ENCODE data around the gene WDFY3. TPM values are rescaled to one million over a fixed set of nuclear protein-coding genes. Genes with fewer than 3 reads are reported as not detected.

Gene WDFY3
- total RNA-seq, 4 donors from 2014 or later = 31.7 to 139 (median 65.2) TPM

GRCh38 chr4:84792366-84793301 is 173.9 kb downstream of the WDFY3 start:
- H3K9me3 ChIP-seq = no peaks in the 10 kb centered on the region
- peaks cover 0 to 15% (median 0%) of the 10 kb centered on the region in 3 donors for H3K36me3 ChIP-seq
- TF ChIP-seq, protein P1, sequence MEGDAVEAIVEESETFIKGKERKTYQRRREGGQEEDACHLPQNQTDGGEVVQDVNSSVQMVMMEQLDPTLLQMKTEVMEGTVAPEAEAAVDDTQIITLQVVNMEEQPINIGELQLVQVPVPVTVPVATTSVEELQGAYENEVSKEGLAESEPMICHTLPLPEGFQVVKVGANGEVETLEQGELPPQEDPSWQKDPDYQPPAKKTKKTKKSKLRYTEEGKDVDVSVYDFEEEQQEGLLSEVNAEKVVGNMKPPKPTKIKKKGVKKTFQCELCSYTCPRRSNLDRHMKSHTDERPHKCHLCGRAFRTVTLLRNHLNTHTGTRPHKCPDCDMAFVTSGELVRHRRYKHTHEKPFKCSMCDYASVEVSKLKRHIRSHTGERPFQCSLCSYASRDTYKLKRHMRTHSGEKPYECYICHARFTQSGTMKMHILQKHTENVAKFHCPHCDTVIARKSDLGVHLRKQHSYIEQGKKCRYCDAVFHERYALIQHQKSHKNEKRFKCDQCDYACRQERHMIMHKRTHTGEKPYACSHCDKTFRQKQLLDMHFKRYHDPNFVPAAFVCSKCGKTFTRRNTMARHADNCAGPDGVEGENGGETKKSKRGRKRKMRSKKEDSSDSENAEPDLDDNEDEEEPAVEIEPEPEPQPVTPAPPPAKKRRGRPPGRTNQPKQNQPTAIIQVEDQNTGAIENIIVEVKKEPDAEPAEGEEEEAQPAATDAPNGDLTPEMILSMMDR (IDR thresholded peaks at IDR 0.05) = no peak
- no peak for TF ChIP-seq POLR2A (IDR thresholded peaks at IDR 0.05)
- H3K4me1 ChIP-seq = no peaks in the 10 kb centered on the region
- H3K4me3 ChIP-seq = no peak overlapping the region
- no peak overlapping the region for H3K27ac ChIP-seq
- no peaks in the 10 kb centered on the region for H3K27me3 ChIP-seq
- no peak for DNase-seq

DNA sequence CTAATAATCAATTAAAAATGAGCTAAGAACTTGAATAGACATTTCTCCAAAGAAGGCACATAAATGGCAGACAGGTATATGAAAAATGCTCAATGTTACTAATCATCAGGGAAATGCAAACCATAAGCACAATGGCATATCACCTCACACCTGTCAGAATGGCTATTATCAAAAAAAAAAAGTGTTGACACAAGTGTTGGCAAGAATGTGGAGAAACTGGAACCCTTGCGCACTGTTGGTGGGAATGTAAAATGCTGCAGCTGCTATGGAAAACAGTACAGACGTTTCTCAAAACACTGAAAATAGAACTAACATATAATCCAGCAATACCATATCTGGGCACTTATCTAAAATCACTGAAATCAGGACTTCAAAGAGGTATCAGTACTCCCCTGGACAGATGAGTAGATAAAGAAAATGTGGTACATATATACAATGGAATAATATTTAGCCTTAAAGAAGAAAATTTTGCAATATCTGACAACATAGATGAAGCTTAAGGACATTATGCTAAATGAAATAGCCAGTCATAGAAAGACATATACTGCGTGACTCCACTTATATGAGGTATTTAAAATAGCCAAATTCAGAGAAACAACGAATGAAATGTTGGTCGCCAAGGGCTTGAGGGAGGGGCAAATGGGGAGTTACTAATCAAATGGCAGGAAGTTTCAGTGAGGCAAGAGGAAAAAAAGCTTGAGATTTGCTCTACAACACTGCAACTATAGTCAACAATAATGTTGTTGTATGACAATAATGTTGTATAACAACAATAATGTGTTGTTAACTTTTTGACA is 175.5 kb downstream of the WDFY3 start:
- Histone ChIP-seq H3K4me3 (no peak overlapping the region), H3K27me3 (no peaks in the 10 kb centered on the region), H3K9me3 (no peaks in the 10 kb centered on the region), H3K4me1 (no peaks in the 10 kb centered on the region), H3K36me3 (peaks cover 0 to 25% (median 0%) of the 10 kb centered on the region in 3 donors), H3K27ac (no peak overlapping the region)
- DNase-seq = no peak
- TF ChIP-seq POLR2A (IDR thresholded peaks at IDR 0.05) = no peak
- TF ChIP-seq, protein P1 (IDR thresholded peaks at IDR 0.05) = no peak

DNA sequence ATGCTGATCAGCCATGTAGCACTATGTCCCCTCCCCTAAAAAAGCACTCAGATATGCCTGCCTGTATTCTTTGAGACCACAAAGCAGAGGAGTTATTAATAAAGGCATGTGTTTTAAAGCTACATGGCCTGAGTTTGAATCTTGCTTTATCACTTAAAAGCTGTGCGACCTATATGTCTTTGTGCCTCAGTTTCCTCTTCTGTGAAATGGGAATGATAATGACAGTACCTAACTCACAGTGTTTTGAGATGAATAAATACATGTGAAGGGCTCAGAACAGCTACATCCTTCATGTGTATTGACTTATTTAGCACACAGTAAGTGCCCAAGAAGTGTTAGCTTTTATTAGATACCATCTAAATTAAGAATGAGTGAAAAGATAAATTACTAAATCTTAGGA is 180.0 kb downstream of the WDFY3 start:
- Histone ChIP-seq H3K9me3 (no peaks in the 10 kb centered on the region), H3K27me3 (no peaks in the 10 kb centered on the region), H3K27ac (no peak overlapping the region), H3K4me1 (no peaks in the 10 kb centered on the region), H3K4me3 (no peak overlapping the region), H3K36me3 (peaks cover 0 to 52% (median 0%) of the 10 kb centered on the region in 3 donors)
- TF ChIP-seq POLR2A (IDR thresholded peaks at IDR 0.05) = no peak
- TF ChIP-seq, protein P1 (IDR thresholded peaks at IDR 0.05) = no peak
- no peak for DNase-seq

- no peaks in the 10 kb centered on the region for H3K27me3 ChIP-seq
- no peak overlapping the region for H3K4me3 ChIP-seq
- DNase-seq = no peak
- H3K27ac ChIP-seq = no peak overlapping the region
- H3K36me3 ChIP-seq = peaks cover 0 to 63% (median 0%) of the 10 kb centered on the region in 3 donors
- no peak for TF ChIP-seq POLR2A (IDR thresholded peaks at IDR 0.05)
- TF ChIP-seq, protein P1 (IDR thresholded peaks at IDR 0.05) = no peak
- no peaks in the 10 kb centered on the region for H3K9me3 ChIP-seq
- H3K4me1 ChIP-seq = no peaks in the 10 kb centered on the region
These were observed 184.0 kb downstream of the WDFY3 start for GRCh38 chr4:84782517-84782916.

DNA sequence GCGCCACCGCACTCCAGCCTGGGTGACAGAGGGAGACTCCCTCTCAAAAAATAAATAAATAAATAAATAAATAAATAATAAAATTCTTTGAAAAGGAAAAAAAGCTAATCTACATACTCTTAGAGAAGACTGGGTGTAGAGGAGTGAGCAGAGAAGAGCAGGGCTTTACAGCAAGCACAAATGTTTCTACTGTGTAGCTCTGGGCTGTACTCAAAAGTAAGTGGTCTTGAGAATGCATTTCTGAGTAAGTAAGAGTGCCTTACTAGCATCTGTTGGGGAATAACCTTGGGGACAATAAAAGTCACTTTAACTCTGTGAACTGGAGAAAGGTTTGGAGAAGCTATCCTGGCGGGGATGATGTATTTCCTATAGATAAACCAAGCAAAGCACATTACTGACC is 185.8 kb downstream of the WDFY3 start:
- no peak for DNase-seq
- H3K36me3 ChIP-seq = peaks cover 0 to 46% (median 0%) of the 10 kb centered on the region in 3 donors
- no peaks in the 10 kb centered on the region for H3K4me1 ChIP-seq
- H3K27me3 ChIP-seq = no peaks in the 10 kb centered on the region
- no peak overlapping the region for H3K27ac ChIP-seq
- H3K9me3 ChIP-seq = no peaks in the 10 kb centered on the region
- TF ChIP-seq POLR2A (IDR thresholded peaks at IDR 0.05) = no peak
- TF ChIP-seq, protein P1 (IDR thresholded peaks at IDR 0.05) = no peak
- no peak overlapping the region for H3K4me3 ChIP-seq

Measured in Peyer's patch (tissue), 4 donors.